GM21786 (cell line): ENCODE data around the gene SUN5.

Experiments
- ATAC-seq: cut with Tn5 transposase; IDR thresholded peaks from one replicate; pipeline ENCODE4 v1.9.1; 2021; ENCODE audit not compliant: unreplicated experiment

Gene SUN5

GRCh38 chr20:32995802-32996201 is 8.4 kb downstream of the SUN5 start:
- ATAC-seq: no peak

GRCh38 chr20:32993496-32994050 is 10.7 kb downstream of the SUN5 start:
- no peak for ATAC-seq

GRCh38 chr20:32991792-32992641 is 12.2 kb downstream of the SUN5 start:
- no peak for ATAC-seq

- no peak for ATAC-seq
Measured at GRCh38 chr20:32991383-32991782, 12.8 kb downstream of the SUN5 start.

- ATAC-seq: no peak
Measured at GRCh38 chr20:32990426-32990825, 13.8 kb downstream of the SUN5 start.

GRCh38 chr20:32989507-32990283 is 14.5 kb downstream of the SUN5 start:
- no peak for ATAC-seq

- ATAC-seq: no peak
Measured at GRCh38 chr20:32988008-32988407, 16.2 kb downstream of the SUN5 start.

- no peak for ATAC-seq
Measured at GRCh38 chr20:32987044-32987825, 17.0 kb downstream of the SUN5 start.

GRCh38 chr20:32986331-32986966 is 17.8 kb downstream of the SUN5 start:
- no peak for ATAC-seq

- ATAC-seq: no peak
Measured at GRCh38 chr20:32985596-32985995, 18.6 kb downstream of the SUN5 start.

- ATAC-seq: no peak
Measured at GRCh38 chr20:32984631-32985354, 19.4 kb downstream of the SUN5 start.

- ATAC-seq: no peak
Measured at GRCh38 chr20:32984196-32984595, 20.0 kb downstream of the SUN5 start.

GRCh38 chr20:32983459-32984112 is 20.6 kb downstream of the SUN5 start:
- no peak for ATAC-seq

- ATAC-seq: no peak
Measured at GRCh38 chr20:32982617-32983458, 21.4 kb downstream of the SUN5 start.

- no peak for ATAC-seq
Measured at GRCh38 chr20:32980990-32981389, 23.2 kb downstream of the SUN5 start.

GRCh38 chr20:32980131-32980941 is 23.9 kb downstream of the SUN5 start:
- ATAC-seq: no peak

GRCh38 chr20:32979201-32979998 is 24.8 kb downstream of the SUN5 start:
- ATAC-seq: no peak
